ENCODE results near the gene LCT. TPM values are rescaled to one million over a fixed set of nuclear protein-coding genes. Genes with fewer than 3 reads are reported as not detected.

LCT gene
- not detected in 2 replicates for total RNA-seq

DNA sequence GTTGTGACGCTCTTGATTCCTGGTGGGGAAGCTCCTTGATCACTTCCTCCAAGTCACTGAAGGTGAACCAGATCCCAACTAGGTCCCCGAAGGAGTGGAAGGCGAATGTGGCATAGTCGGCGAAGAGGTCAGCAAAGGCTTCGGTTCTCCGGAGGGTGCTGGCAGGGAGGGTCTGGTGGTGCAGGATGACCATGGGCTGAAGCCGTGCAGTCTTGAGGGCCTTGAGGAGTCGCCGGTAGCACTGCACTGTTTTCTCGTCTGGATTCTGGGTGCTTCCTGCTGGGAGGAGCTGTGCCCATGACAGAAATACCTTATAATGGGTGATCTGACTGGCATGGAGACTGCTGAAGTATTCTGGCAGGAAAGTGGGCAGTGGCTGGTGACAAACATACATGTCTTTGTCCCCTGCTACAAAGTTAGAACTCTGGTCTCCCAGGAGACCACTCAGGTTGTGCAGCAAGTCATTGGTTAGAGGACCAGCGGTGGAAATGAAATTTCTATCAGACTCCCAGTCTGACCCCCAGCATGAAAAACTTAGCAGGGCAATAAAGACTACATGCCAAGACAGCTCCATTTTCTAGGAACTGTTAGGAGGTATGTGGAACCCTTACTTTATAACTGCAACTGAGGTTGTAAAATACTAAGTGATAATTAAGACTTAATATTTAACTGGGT lies at the start of gene LCT:
TSS of gene LCT (minus strand) at position 589 of the 675 bp plus-strand sequence. CDS start at position 574, 15 bp downstream.

DNA sequence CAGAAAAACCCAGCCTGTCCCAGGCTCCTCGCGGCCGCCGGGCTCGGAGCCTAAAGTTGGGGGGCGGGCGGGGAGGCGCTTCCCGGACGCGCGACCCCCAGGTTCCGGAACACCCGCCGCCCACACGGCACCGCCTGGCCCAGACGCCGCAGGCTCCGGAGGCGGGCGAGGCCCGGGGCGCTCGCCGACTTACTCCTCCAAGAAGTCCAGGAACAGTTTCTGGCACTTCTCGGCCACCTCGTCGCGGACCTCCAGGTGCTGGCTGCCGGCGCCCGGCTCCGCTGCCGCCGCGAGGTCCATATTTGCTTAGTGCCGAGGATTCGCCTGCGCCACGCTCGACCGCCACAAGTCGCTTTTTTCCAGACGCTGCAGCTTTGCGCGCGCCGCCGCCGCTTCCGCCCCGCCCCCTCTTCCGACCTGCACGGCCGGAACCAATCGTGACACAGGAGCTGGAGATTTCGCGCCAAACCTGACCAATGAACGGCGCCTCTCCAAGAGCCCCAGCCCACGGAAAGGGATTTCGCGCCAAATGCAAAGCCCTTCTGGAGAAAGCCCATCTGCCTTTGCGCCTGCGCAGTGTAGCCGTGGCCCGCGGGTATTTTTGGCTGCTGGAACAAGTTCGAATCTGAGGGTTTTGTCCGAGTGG lies 39.2 kb upstream of the LCT start, which contains the start of gene MCM6:
TSS of gene MCM6 (minus strand) at position 378 of the 646 bp plus-strand sequence. CDS start at position 300, 78 bp downstream.

GRCh38 chr2:135741395-135742324 lies 95.3 kb downstream of the LCT start, which contains the start of gene UBXN4:
TSS of gene UBXN4 (plus strand) at chr2:135741855. CDS start at chr2:135741930, 75 bp downstream.

Other genes with a start within 250 kb of the LCT start
- gene UBXN4, start 95.3 kb downstream of the LCT start, total RNA-seq = 59.6 and 69.9 TPM in 2 replicates
- gene MCM6, start 39.3 kb upstream of the LCT start, total RNA-seq = 17.1 and 20.5 TPM in 2 replicates
- gene DARS1, start 148.4 kb upstream of the LCT start, total RNA-seq = 68.5 and 73.2 TPM in 2 replicates